ENCODE results near the gene SEZ6.

- TF ChIP-seq CTCF (IDR thresholded peaks at IDR 0.05) (no peak), EP300 (IDR thresholded peaks at IDR 0.05) (no peak), POLR2A (IDR thresholded peaks at IDR 0.05) (no peak), POLR2AphosphoS5 (IDR thresholded peaks at IDR 0.05) (no peak)
These were observed 18.6 kb upstream of the SEZ6 start for GRCh38 chr17:29024316-29024952.

Data from stomach (tissue), 4 donors.